Gastrocnemius medialis (tissue), 4 donors: ENCODE results near the gene ZNF280D. TPM values are rescaled to one million over a fixed set of nuclear protein-coding genes. Genes with fewer than 3 reads are reported as not detected.

Experiments
- ATAC-seq, 2 donors: fragments of 150-250 bp; one replicate each; pipeline ENCODE4 v1.9.1; 2016
- DNase-seq, 2 donors: peaks; one replicate each; pipeline ENCODE4 v3.0.0-alpha.2; 2019
- H3K27ac ChIP-seq, 4 donors: fragments of 200-600 bp; sonication (generic); 1 replicate in 1 of 4; 2 replicates in 3 of 4; pipeline ENCODE4 v1.5.1; 2016 to 2018; ENCODE audit warnings: mild to moderate bottlenecking in 2 of 4, moderate library complexity in 1 of 4
- H3K27me3 ChIP-seq, 3 donors: fragments of 200-600 bp; sonication (generic) in 2 of 3; 1 replicate in 1 of 3; 2 replicates in 2 of 3; pipeline versions ENCODE4 v1.5.1 to v1.6.0; 2016 to 2019; ENCODE audit warnings: mild to moderate bottlenecking in 1 of 3, moderate library complexity in 1 of 3
- H3K36me3 ChIP-seq, 2 donors: fragments of 200-600 bp; sonication (generic) in 1 of 2; one replicate each; pipeline ENCODE4 v1.5.1; 2017 to 2018
- H3K4me1 ChIP-seq, 2 donors: fragments of 200-600 bp; sonication (generic) in 1 of 2; one replicate each; pipeline ENCODE4 v1.5.1; 2016 to 2017; ENCODE audit warnings: mild to moderate bottlenecking in 2 of 2
- H3K4me3 ChIP-seq, 4 donors: fragments of 200-600 bp; sonication (generic) in 3 of 4; 1 replicate in 1 of 4; 2 replicates in 3 of 4; pipeline ENCODE4 v1.5.1; 2016 to 2019; ENCODE audit warnings: mild to moderate bottlenecking in 2 of 4
- H3K9me3 ChIP-seq, 3 donors: fragments of 200-600 bp; sonication (generic) in 2 of 3; 1 replicate in 1 of 3; 2 replicates in 2 of 3; pipeline ENCODE4 v1.5.1; 2016 to 2019
- POLR2A ChIP-seq, 2 donors: fragments of 450-650 bp; IDR thresholded peaks; one replicate each; pipeline ENCODE4 v1.6.1; 2017; ENCODE audit warnings: antibody characterized with exemption in 2 of 2, mild to moderate bottlenecking in 2 of 2, moderate library complexity in 2 of 2
- in situ Hi-C, 4 donors: fragments of 200-750 bp; cut with MboI; loops; one replicate each; pipeline versions ENCODE4 v1.15.0 to v1.8.0; 2017; ENCODE audit warnings: low sequenced_read_pairs in 4 of 4
- intact Hi-C: fragments of 100-400 bp; cut with DNase I; formaldehyde crosslinking; loops from one replicate; pipeline ENCODE4 v1.15.1; 2023; ENCODE audit warnings: low total_unique reads
- total RNA-seq, 4 donors: library from RNA; depleted of rRNA; stranded (reverse); fragments of >200 nt; gene quantifications; one replicate each; pipeline versions ENCODE4 v1.1.0 to v1.2.3, GENCODE V29; 2016
- TF ChIP-seq, protein P1 (sequence below), 5 experiments: fragments of 450-650 bp in 3 of 5; fragments of 200-600 bp in 2 of 5; sonication (generic) in 2 of 5; IDR thresholded peaks in 4 of 5; conservative IDR thresholded peaks in 1 of 5; 1 replicate in 4 of 5; 2 replicates in 1 of 5; pipeline ENCODE4 v1.5.1; 2016 to 2019; ENCODE audit warnings: antibody characterized with exemption in 5 of 5, mild to moderate bottlenecking in 3 of 5, moderate library complexity in 3 of 5

Gene ZNF280D
- total RNA-seq, 4 donors from 2014 or later = 19.9 to 45.5 (median 23.4) TPM

GRCh38 chr15:56653107-56653506 lies 80.2 kb downstream of the ZNF280D start:
- intact Hi-C loops = no loop called here
- H3K4me1 ChIP-seq = no peaks in the 10 kb centered on the region
- no peak for DNase-seq

GRCh38 chr15:56648311-56648710 lies 85.0 kb downstream of the ZNF280D start:
- TF ChIP-seq, protein P1, sequence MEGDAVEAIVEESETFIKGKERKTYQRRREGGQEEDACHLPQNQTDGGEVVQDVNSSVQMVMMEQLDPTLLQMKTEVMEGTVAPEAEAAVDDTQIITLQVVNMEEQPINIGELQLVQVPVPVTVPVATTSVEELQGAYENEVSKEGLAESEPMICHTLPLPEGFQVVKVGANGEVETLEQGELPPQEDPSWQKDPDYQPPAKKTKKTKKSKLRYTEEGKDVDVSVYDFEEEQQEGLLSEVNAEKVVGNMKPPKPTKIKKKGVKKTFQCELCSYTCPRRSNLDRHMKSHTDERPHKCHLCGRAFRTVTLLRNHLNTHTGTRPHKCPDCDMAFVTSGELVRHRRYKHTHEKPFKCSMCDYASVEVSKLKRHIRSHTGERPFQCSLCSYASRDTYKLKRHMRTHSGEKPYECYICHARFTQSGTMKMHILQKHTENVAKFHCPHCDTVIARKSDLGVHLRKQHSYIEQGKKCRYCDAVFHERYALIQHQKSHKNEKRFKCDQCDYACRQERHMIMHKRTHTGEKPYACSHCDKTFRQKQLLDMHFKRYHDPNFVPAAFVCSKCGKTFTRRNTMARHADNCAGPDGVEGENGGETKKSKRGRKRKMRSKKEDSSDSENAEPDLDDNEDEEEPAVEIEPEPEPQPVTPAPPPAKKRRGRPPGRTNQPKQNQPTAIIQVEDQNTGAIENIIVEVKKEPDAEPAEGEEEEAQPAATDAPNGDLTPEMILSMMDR (IDR thresholded peaks at IDR 0.05 in 4 of 5, conservative IDR thresholded peaks at IDR 0.05 in 1 of 5) = no peak
- Histone ChIP-seq H3K9me3 (no peaks in the 10 kb centered on the region), H3K27ac (no peak overlapping the region), H3K36me3 (peaks cover 0 to 4% of the 10 kb centered on the region in 2 donors), H3K4me3 (no peak overlapping the region), H3K4me1 (no peaks in the 10 kb centered on the region), H3K27me3 (no peaks in the 10 kb centered on the region)
- intact Hi-C loops = no loop called here
- DNase-seq (no peak), ATAC-seq (no peak)
- in situ Hi-C loops = no loop called here

More at GRCh38 chr15:56653107-56653506, 80.2 kb downstream of the ZNF280D start:
- Histone ChIP-seq H3K36me3 (peaks cover 0 to 7% of the 10 kb centered on the region in 2 donors), H3K27me3 (no peaks in the 10 kb centered on the region), H3K27ac (no peak overlapping the region), H3K4me3 (no peak overlapping the region), H3K9me3 (no peaks in the 10 kb centered on the region)
- no peak for ATAC-seq
- TF ChIP-seq POLR2A (IDR thresholded peaks at IDR 0.05) = no peak
- TF ChIP-seq, protein P1 (IDR thresholded peaks at IDR 0.05 in 4 of 5, conservative IDR thresholded peaks at IDR 0.05 in 1 of 5) = no peak
- in situ Hi-C loops = no loop called here

DNA sequence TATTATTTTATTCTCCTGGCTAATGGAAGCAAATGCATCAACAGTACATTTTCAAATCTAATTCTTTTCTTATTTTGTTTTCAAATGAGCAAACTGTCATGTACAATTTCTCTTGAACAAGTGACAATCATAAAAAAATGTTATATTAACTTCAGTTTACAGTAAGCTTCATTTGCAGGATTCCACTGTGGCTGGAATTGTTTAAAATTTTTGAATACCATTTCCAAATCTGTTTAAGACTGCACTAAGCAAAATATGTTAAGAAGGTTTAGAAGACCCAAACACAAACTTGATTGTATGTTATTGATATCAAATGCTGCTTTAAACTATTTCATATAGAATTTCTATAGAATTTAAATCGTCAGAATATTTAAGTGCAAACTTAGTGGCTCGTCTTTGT lies 92.8 kb downstream of the ZNF280D start:
- in situ Hi-C loops (no loop called here), intact Hi-C loops (no loop called here)
- no peak for ATAC-seq
- Histone ChIP-seq H3K36me3 (no peaks in the 10 kb centered on the region), H3K27ac (no peak overlapping the region), H3K27me3 (no peaks in the 10 kb centered on the region), H3K9me3 (no peaks in the 10 kb centered on the region), H3K4me1 (no peaks in the 10 kb centered on the region), H3K4me3 (no peak overlapping the region)
- TF ChIP-seq, protein P1 (IDR thresholded peaks at IDR 0.05 in 4 of 5, conservative IDR thresholded peaks at IDR 0.05 in 1 of 5) = no peak
- TF ChIP-seq POLR2A (IDR thresholded peaks at IDR 0.05) = no peak
- no peak for DNase-seq

DNA sequence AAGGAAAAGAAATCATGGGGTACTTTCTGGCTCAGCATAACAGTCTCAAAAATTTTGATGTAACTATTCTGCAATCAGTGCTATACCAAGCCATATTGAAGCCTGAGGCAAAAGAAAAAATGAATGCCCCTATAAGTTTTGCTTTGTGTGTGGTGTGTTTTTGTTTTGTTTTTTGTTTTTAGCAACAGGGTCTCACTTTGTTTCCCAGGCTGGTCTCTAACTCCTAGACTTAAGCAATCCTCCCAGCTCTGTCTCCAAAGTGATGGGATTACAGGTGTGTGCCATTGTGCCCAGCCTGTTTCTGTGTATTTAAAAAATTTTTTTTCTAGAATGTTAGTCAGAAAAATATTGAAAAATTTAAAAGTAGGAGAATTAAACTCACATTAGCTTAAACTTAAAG lies 93.2 kb downstream of the ZNF280D start:
- intact Hi-C loops (no loop called here), in situ Hi-C loops (no loop called here)
- no peak for ATAC-seq
- Histone ChIP-seq H3K4me1 (no peaks in the 10 kb centered on the region), H3K27me3 (no peaks in the 10 kb centered on the region), H3K9me3 (no peaks in the 10 kb centered on the region), H3K4me3 (no peak overlapping the region), H3K27ac (no peak overlapping the region), H3K36me3 (no peaks in the 10 kb centered on the region)
- no peak for DNase-seq
- TF ChIP-seq, protein P1 (IDR thresholded peaks at IDR 0.05 in 4 of 5, conservative IDR thresholded peaks at IDR 0.05 in 1 of 5) = no peak
- no peak for TF ChIP-seq POLR2A (IDR thresholded peaks at IDR 0.05)

GRCh38 chr15:56639631-56640030 lies 93.7 kb downstream of the ZNF280D start:
- Histone ChIP-seq H3K4me1 (no peaks in the 10 kb centered on the region), H3K27me3 (no peaks in the 10 kb centered on the region), H3K4me3 (no peak overlapping the region), H3K9me3 (no peaks in the 10 kb centered on the region), H3K27ac (no peak overlapping the region), H3K36me3 (no peaks in the 10 kb centered on the region)
- in situ Hi-C loops (no loop called here), intact Hi-C loops (no loop called here)
- TF ChIP-seq POLR2A (IDR thresholded peaks at IDR 0.05) = no peak
- TF ChIP-seq, protein P1 (IDR thresholded peaks at IDR 0.05 in 4 of 5, conservative IDR thresholded peaks at IDR 0.05 in 1 of 5) = no peak
- ATAC-seq (no peak), DNase-seq (no peak)
